GM21723 (cell line): Measurements from ENCODE around the gene TBATA.

Experiments used
- ATAC-seq: cut with Tn5 transposase; IDR thresholded peaks from one replicate; pipeline ENCODE4 v1.9.1; 2021; ENCODE audit warnings: mild to moderate bottlenecking, moderate library complexity; ENCODE audit not compliant: unreplicated experiment

The TBATA gene

GRCh38 chr10:70785190-70785589 is at the start of gene TBATA:
Gene TBATA, minus strand, starts transcription at chr10:70785377. Its CDS starts 1,998 bp downstream, at chr10:70783379.
- no peak for ATAC-seq

GRCh38 chr10:70834441-70835151 is 49.4 kb upstream of the TBATA start:
- no peak for ATAC-seq

- ATAC-seq, result no peak
Observed at GRCh38 chr10:70834021-70834420, 48.8 kb upstream of the TBATA start.

- no peak for ATAC-seq
Observed at GRCh38 chr10:70833601-70834000, 48.4 kb upstream of the TBATA start.

GRCh38 chr10:70832852-70833528 is 47.8 kb upstream of the TBATA start:
- no peak for ATAC-seq

GRCh38 chr10:70832221-70832620 is 47.0 kb upstream of the TBATA start:
- no peak for ATAC-seq

- ATAC-seq, result no peak
Observed at GRCh38 chr10:70830164-70830563, 45.0 kb upstream of the TBATA start.

- ATAC-seq, result no peak
Observed at GRCh38 chr10:70829543-70829942, 44.4 kb upstream of the TBATA start.

GRCh38 chr10:70828923-70829322 is 43.7 kb upstream of the TBATA start:
- no peak for ATAC-seq

GRCh38 chr10:70827086-70827757 is 42.0 kb upstream of the TBATA start:
- ATAC-seq, result no peak

GRCh38 chr10:70822076-70822820 is 37.1 kb upstream of the TBATA start:
- no peak for ATAC-seq

GRCh38 chr10:70820976-70821750 is 36.0 kb upstream of the TBATA start:
- no peak for ATAC-seq

- ATAC-seq, result peak; percentile 51
Observed at GRCh38 chr10:70816220-70816894, 31.2 kb upstream of the TBATA start.

- peak; percentile 89 for ATAC-seq
Observed at GRCh38 chr10:70815504-70816219, 30.5 kb upstream of the TBATA start, which contains the start of gene SGPL1. Gene SGPL1, plus strand, starts transcription at chr10:70815948. Its CDS starts 906 bp downstream, at chr10:70816854.

GRCh38 chr10:70814126-70814525 is 28.9 kb upstream of the TBATA start:
- ATAC-seq, result no peak

GRCh38 chr10:70812814-70813213 is 27.6 kb upstream of the TBATA start:
- no peak for ATAC-seq

- no peak for ATAC-seq
Observed at GRCh38 chr10:70811881-70812280, 26.7 kb upstream of the TBATA start.

GRCh38 chr10:70810967-70811366 is 25.8 kb upstream of the TBATA start:
- no peak for ATAC-seq

- no peak for ATAC-seq
Observed at GRCh38 chr10:70809726-70810125, 24.5 kb upstream of the TBATA start.
